Measurements from ENCODE around the gene SNRPA.

Gene SNRPA

DNA sequence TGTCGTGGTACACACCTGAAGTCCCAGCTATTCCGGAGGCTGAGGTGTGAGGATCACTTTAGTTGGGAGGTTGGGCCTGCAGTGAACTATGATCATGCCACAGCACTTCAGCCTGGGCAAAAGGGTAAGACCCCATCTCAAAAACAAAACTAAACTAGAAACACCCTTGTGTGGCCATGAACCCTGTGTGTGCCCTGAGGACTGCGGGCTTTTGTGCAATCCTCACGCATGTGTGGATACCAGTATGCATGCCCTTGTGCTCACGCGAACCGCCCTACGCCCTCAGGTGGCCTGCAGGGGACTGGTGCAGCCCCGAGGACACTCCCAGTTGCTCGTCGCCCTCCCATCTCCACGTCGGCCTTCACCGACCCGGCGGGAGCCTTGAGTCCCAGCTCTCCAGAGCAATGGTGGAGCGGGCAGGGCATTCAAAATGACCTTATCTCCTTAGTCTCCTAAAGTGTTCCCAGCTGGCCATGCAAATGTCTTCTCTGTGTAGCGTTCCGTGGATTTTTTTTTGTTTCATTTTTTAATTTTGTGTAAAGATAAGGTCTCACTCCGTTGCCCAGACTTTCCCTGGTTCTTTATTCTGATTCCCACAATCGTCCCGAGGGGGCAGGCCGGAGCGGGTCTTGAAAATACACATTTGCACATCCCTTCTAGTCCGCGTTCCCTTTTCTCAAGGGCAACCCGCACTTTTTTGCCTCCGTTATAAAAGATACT lies 47.1 kb downstream of the SNRPA start (continued):
- TF ChIP-seq, protein P1, sequence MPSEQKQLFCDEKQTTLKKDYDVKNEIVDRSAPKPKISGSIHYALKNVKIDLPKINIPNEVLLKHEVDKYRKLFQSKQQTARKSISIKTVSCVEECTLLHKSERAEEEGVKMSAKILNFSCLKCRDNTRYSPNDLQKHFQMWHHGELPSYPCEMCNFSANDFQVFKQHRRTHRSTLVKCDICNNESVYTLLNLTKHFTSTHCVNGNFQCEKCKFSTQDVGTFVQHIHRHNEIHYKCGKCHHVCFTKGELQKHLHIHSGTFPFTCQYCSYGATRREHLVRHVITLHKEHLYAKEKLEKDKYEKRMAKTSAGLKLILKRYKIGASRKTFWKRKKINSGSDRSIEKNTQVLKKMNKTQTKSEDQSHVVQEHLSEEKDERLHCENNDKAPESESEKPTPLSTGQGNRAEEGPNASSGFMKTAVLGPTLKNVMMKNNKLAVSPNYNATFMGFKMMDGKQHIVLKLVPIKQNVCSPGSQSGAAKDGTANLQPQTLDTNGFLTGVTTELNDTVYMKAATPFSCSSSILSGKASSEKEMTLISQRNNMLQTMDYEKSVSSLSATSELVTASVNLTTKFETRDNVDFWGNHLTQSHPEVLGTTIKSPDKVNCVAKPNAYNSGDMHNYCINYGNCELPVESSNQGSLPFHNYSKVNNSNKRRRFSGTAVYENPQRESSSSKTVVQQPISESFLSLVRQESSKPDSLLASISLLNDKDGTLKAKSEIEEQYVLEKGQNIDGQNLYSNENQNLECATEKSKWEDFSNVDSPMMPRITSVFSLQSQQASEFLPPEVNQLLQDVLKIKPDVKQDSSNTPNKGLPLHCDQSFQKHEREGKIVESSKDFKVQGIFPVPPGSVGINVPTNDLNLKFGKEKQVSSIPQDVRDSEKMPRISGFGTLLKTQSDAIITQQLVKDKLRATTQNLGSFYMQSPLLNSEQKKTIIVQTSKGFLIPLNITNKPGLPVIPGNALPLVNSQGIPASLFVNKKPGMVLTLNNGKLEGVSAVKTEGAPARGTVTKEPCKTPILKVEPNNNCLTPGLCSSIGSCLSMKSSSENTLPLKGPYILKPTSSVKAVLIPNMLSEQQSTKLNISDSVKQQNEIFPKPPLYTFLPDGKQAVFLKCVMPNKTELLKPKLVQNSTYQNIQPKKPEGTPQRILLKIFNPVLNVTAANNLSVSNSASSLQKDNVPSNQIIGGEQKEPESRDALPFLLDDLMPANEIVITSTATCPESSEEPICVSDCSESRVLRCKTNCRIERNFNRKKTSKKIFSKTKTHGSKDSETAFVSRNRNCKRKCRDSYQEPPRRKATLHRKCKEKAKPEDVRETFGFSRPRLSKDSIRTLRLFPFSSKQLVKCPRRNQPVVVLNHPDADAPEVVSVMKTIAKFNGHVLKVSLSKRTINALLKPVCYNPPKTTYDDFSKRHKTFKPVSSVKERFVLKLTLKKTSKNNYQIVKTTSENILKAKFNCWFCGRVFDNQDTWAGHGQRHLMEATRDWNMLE (tag by site-specific recombination; conservative IDR thresholded peaks at IDR 0.05; ENCODE audit: low read depth): no peak; the same call in 1 of the 2 replicates
- TF ChIP-seq SETDB1 (IDR thresholded peaks at IDR 0.05; ENCODE audit: insufficient read length, low read length): no peak
- TF ChIP-seq ZBTB20 (tag by site-specific recombination; IDR thresholded peaks at IDR 0.05): peak; percentile 97
- TF ChIP-seq ZNF561 (tag by site-specific recombination; IDR thresholded peaks at IDR 0.05; ENCODE audit: borderline replicate concordance): no peak; the same call in 1 of the 2 replicates
- no peak for TF ChIP-seq MEIS1 (CRISPR knock-in tag; IDR thresholded peaks at IDR 0.05; ENCODE audit: borderline replicate concordance)
- TF ChIP-seq SP2 (tag by site-specific recombination; IDR thresholded peaks at IDR 0.05): peak; percentile 25; the same call in 1 of the 2 replicates
- no peak for TF ChIP-seq ZNF23 (tag by site-specific recombination; IDR thresholded peaks at IDR 0.05; ENCODE audit: borderline replicate concordance)
- TF ChIP-seq, protein P2, sequence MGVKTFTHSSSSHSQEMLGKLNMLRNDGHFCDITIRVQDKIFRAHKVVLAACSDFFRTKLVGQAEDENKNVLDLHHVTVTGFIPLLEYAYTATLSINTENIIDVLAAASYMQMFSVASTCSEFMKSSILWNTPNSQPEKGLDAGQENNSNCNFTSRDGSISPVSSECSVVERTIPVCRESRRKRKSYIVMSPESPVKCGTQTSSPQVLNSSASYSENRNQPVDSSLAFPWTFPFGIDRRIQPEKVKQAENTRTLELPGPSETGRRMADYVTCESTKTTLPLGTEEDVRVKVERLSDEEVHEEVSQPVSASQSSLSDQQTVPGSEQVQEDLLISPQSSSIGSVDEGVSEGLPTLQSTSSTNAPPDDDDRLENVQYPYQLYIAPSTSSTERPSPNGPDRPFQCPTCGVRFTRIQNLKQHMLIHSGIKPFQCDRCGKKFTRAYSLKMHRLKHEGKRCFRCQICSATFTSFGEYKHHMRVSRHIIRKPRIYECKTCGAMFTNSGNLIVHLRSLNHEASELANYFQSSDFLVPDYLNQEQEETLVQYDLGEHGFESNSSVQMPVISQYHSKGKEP (tag by site-specific recombination; IDR thresholded peaks at IDR 0.05): peak; percentile 89
- no peak for TF ChIP-seq ZNF155 (tag by site-specific recombination; IDR thresholded peaks at IDR 0.05)
- TF ChIP-seq, protein P3, sequence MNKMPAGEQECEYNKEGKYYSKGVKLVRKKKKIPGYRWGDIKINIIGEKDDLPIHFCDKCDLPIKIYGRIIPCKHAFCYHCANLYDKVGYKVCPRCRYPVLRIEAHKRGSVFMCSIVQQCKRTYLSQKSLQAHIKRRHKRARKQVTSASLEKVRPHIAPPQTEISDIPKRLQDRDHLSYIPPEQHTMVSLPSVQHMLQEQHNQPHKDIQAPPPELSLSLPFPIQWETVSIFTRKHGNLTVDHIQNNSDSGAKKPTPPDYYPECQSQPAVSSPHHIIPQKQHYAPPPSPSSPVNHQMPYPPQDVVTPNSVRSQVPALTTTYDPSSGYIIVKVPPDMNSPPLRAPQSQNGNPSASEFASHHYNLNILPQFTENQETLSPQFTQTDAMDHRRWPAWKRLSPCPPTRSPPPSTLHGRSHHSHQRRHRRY (tag by site-specific recombination; IDR thresholded peaks at IDR 0.05): no peak
- TF ChIP-seq, protein P4, sequence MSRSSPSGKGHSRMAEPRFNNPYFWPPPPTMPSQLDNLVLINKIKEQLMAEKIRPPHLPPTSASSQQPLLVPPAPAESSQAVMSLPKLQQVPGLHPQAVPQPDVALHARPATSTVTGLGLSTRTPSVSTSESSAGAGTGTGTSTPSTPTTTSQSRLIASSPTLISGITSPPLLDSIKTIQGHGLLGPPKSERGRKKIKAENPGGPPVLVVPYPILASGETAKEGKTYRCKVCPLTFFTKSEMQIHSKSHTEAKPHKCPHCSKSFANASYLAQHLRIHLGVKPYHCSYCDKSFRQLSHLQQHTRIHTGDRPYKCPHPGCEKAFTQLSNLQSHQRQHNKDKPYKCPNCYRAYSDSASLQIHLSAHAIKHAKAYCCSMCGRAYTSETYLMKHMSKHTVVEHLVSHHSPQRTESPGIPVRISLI (tag by site-specific recombination; IDR thresholded peaks at IDR 0.05): peak; percentile 73; the same call in 1 of the 2 replicates
- TF ChIP-seq, protein P5, sequence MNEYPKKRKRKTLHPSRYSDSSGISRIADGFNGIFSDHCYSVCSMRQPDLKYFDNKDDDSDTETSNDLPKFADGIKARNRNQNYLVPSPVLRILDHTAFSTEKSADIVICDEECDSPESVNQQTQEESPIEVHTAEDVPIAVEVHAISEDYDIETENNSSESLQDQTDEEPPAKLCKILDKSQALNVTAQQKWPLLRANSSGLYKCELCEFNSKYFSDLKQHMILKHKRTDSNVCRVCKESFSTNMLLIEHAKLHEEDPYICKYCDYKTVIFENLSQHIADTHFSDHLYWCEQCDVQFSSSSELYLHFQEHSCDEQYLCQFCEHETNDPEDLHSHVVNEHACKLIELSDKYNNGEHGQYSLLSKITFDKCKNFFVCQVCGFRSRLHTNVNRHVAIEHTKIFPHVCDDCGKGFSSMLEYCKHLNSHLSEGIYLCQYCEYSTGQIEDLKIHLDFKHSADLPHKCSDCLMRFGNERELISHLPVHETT (tag by site-specific recombination; IDR thresholded peaks at IDR 0.05): no peak
- TF ChIP-seq ZNF266 (tag by site-specific recombination; IDR thresholded peaks at IDR 0.05; ENCODE audit: low read depth): no peak
- TF ChIP-seq ZFP69B (tag by site-specific recombination; IDR thresholded peaks at IDR 0.05): 0 out of 2 replicates have a peak, but pooled peaks have one; percentile 49
- no peak for TF ChIP-seq ZNF133 (tag by site-specific recombination; IDR thresholded peaks at IDR 0.05)
- TF ChIP-seq ZNF830 (tag by site-specific recombination; IDR thresholded peaks at IDR 0.05; ENCODE audit: low read depth): no peak
- TF ChIP-seq, protein P6, sequence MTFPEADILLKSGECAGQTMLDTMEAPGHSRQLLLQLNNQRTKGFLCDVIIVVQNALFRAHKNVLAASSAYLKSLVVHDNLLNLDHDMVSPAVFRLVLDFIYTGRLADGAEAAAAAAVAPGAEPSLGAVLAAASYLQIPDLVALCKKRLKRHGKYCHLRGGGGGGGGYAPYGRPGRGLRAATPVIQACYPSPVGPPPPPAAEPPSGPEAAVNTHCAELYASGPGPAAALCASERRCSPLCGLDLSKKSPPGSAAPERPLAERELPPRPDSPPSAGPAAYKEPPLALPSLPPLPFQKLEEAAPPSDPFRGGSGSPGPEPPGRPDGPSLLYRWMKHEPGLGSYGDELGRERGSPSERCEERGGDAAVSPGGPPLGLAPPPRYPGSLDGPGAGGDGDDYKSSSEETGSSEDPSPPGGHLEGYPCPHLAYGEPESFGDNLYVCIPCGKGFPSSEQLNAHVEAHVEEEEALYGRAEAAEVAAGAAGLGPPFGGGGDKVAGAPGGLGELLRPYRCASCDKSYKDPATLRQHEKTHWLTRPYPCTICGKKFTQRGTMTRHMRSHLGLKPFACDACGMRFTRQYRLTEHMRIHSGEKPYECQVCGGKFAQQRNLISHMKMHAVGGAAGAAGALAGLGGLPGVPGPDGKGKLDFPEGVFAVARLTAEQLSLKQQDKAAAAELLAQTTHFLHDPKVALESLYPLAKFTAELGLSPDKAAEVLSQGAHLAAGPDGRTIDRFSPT (tag by site-specific recombination; IDR thresholded peaks at IDR 0.05): peak; percentile 73
- no peak for TF ChIP-seq ZNF670 (tag by site-specific recombination; IDR thresholded peaks at IDR 0.05; ENCODE audit: low read depth)
- peak; percentile 72; the same call in 1 of the 2 replicates for TF ChIP-seq YY1 (tag by site-specific recombination; IDR thresholded peaks at IDR 0.05)
- TF ChIP-seq, protein P7, sequence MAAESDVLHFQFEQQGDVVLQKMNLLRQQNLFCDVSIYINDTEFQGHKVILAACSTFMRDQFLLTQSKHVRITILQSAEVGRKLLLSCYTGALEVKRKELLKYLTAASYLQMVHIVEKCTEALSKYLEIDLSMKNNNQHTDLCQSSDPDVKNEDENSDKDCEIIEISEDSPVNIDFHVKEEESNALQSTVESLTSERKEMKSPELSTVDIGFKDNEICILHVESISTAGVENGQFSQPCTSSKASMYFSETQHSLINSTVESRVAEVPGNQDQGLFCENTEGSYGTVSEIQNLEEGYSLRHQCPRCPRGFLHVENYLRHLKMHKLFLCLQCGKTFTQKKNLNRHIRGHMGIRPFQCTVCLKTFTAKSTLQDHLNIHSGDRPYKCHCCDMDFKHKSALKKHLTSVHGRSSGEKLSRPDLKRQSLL (tag by site-specific recombination; IDR thresholded peaks at IDR 0.05): peak; percentile 63; the same call in 1 of the 2 replicates
- no peak for TF ChIP-seq ZNF510 (tag by site-specific recombination; IDR thresholded peaks at IDR 0.05; ENCODE audit: insufficient replicate concordance)
- TF ChIP-seq ZNF785 (tag by site-specific recombination; IDR thresholded peaks at IDR 0.05): 0 out of 2 replicates have a peak, but pooled peaks have one; percentile 57
- TF ChIP-seq, protein P8, sequence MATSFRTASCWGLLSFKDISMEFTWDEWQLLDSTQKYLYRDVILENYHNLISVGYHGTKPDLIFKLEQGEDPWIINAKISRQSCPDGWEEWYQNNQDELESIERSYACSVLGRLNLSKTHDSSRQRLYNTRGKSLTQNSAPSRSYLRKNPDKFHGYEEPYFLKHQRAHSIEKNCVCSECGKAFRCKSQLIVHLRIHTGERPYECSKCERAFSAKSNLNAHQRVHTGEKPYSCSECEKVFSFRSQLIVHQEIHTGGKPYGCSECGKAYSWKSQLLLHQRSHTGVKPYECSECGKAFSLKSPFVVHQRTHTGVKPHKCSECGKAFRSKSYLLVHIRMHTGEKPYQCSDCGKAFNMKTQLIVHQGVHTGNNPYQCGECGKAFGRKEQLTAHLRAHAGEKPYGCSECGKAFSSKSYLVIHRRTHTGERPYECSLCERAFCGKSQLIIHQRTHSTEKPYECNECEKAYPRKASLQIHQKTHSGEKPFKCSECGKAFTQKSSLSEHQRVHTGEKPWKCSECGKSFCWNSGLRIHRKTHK (tag by site-specific recombination; IDR thresholded peaks at IDR 0.05): no peak
